Measurements from ENCODE around the gene VIPAS39.

Gene VIPAS39

DNA sequence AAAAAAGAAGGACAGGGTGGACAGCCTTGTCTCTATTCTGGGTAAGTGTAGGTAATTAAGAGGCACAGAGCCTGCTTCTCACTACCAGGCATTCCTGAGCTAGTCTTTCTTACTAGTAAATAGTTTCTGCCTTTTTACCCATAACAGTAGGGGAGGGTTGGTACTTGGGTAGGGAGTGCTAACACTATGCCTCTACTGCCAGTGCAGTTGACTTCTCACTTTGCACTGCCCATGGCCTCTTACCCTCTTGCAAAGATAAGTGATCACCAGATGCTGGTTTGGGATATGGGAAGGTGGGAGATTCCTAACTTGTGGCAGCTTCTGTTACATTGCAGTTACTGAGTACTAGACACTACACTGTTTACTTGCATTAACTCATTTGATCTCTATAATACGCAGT, 12.1 kb upstream of the VIPAS39 start:
- intact Hi-C loops (cut with DNase I; ENCODE audit: low total_unique reads): no loop called here
- H3K36me3 ChIP-seq: peaks cover 46 to 59% (median 50%) of the 10 kb centered on the region in 3 donors

DNA sequence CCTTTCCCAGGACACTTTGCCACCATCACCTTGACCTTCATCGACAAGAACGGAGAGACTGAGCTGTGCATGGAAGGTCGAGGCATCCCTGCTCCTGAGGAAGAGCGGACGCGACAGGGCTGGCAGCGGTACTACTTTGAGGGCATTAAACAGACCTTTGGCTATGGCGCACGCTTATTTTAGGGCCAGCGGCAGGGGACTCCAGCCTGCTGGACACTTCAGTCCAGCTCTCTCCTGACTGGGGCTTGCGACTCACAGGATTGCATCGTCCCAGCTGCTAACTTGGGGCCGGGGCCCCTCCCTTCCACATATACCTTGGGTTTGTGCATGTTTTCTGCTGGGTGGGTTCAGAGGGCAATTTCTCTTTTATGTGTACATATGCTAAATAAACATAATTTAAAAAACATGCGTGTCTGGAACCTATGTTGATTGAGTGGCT, 11.7 kb upstream of the VIPAS39 start:
- H3K27me3 ChIP-seq: no peaks in the 10 kb centered on the region
- peaks cover 51 to 64% (median 55%) of the 10 kb centered on the region in 3 donors for H3K36me3 ChIP-seq
- H3K27ac ChIP-seq: no peak overlapping the region
- intact Hi-C loops (cut with DNase I; ENCODE audit: low total_unique reads): no loop called here
- no peaks in the 10 kb centered on the region for H3K9me3 ChIP-seq
- H3K4me1 ChIP-seq: no peaks in the 10 kb centered on the region
- no peak for DNase-seq
- TF ChIP-seq, protein P1, sequence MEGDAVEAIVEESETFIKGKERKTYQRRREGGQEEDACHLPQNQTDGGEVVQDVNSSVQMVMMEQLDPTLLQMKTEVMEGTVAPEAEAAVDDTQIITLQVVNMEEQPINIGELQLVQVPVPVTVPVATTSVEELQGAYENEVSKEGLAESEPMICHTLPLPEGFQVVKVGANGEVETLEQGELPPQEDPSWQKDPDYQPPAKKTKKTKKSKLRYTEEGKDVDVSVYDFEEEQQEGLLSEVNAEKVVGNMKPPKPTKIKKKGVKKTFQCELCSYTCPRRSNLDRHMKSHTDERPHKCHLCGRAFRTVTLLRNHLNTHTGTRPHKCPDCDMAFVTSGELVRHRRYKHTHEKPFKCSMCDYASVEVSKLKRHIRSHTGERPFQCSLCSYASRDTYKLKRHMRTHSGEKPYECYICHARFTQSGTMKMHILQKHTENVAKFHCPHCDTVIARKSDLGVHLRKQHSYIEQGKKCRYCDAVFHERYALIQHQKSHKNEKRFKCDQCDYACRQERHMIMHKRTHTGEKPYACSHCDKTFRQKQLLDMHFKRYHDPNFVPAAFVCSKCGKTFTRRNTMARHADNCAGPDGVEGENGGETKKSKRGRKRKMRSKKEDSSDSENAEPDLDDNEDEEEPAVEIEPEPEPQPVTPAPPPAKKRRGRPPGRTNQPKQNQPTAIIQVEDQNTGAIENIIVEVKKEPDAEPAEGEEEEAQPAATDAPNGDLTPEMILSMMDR (IDR thresholded peaks at IDR 0.05): no peak
- no peak overlapping the region for H3K4me3 ChIP-seq

More for the DNA sequence above, 12.1 kb upstream of the VIPAS39 start:
- no peak for DNase-seq
- Histone ChIP-seq H3K27me3 (no peaks in the 10 kb centered on the region), H3K27ac (no peak overlapping the region), H3K4me3 (no peak overlapping the region), H3K4me1 (no peaks in the 10 kb centered on the region), H3K9me3 (no peaks in the 10 kb centered on the region)
- TF ChIP-seq, protein P1 (IDR thresholded peaks at IDR 0.05): no peak

DNA sequence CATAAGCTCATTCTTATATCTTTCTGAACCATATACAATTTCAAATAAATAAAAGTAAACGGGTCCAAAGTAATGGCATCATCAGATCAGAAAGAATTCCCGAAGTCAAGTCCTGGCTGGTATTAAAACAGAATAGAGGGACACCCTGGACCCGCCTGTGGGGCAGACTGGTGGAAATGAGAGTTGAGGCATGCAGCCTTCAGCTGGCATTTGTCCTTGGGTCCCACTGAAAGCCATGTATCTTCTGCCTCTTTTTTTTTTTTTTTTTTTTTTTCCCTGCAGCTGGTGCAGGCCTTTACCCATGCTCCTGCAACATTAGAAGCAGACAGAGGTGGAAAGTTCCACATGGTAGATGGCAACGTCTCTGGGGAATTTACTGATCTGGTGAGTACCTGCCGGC, 10.4 kb upstream of the VIPAS39 start:
- TF ChIP-seq, protein P1 (IDR thresholded peaks at IDR 0.05): no peak

DNA sequence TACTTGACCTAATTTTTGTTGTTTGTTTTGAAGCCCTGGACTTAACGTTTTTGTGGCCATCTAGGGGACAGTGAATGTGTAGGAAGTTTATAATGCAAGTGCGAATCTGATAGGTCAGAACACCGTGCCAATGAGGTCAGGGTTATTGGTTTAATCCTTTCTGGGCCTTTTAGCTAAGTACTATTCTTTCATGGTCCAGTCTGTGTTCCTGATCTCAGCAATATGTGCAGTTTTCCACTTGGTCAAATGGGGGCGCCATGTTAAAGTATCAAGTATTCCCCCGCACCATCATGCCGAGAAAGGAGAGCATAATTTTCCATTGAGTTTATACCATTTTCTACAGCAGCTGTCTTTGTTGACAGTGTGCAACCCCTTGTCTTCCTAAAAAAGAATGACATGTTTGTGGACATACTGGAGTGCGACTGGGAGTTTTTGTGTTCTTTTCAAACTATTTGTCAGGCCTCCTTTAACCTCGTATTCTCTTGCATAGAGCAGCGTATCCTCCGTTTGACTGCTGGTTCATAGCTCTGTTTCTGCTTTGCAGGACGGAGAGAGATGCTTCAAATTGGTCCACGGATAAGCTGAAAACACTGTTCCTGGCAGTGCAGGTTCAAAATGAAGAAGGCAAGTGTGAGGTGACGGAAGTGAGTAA, 1.8 kb upstream of the VIPAS39 start:
- H3K4me1 ChIP-seq: peaks cover 0 to 31% (median 21%) of the 10 kb centered on the region in 4 donors
- H3K36me3 ChIP-seq: peaks cover 42 to 46% (median 46%) of the 10 kb centered on the region in 3 donors
- TF ChIP-seq, protein P1 (IDR thresholded peaks at IDR 0.05): peak; percentile 31 to 39
- peak overlapping the region; percentile 89 for H3K4me3 ChIP-seq
- H3K27ac ChIP-seq: peak overlapping the region in 1 of 2 donors; percentile 94
- peak in 1 of 2 donors; percentile 77 for DNase-seq
- H3K9me3 ChIP-seq: no peaks in the 10 kb centered on the region
- intact Hi-C loops (cut with DNase I; ENCODE audit: low total_unique reads): loop anchor here (5.0 kb wide), 2 partner anchors 98 to 248 kb away; partner anchors contain the start of genes ALKBH1 and SLIRP
- no peaks in the 10 kb centered on the region for H3K27me3 ChIP-seq

More for the DNA sequence above, 10.4 kb upstream of the VIPAS39 start:
- intact Hi-C loops (cut with DNase I; ENCODE audit: low total_unique reads): no loop called here
- no peaks in the 10 kb centered on the region for H3K27me3 ChIP-seq
- no peaks in the 10 kb centered on the region for H3K4me1 ChIP-seq
- H3K36me3 ChIP-seq: peaks cover 64 to 77% (median 67%) of the 10 kb centered on the region in 3 donors
- no peaks in the 10 kb centered on the region for H3K9me3 ChIP-seq
- DNase-seq: no peak
- H3K4me3 ChIP-seq: no peak overlapping the region
- no peak overlapping the region for H3K27ac ChIP-seq

DNA sequence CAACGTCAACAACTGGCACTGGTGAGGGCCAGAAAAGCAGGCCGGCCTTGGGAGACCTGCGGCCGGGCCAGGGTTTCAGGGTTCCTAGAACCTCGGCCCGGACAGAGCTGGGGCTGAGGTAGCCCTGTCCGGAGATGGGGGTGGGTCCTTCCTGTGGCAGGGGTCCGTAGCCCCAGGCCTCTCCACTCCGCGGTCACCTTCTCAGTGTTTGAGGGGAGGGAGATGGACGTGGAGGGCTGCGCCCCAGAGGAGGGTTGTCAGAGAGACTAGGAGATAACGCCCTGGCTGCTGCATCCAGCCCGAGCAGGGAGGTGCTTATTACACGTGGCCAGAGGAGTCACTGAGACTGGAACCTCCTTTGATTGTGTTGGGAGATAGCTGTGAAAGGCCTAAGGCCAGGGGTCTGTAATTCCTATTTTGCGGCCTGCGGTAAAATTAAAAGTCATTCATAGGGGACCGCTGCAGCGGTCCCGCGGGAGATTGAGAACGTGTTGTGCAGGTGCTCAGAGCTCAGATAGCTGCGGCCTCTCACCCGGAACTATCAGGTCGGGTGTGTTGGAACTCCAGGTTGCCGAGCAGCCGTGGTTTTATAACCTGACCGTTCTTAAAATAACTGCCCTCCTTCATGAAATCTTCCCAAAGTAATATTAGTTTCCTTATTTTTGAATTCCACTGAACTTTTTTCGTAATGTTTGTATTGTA, 999 bp upstream of the VIPAS39 start:
- intact Hi-C loops (cut with DNase I; ENCODE audit: low total_unique reads): loop anchor here (5.0 kb wide), 2 partner anchors 99 to 249 kb away; partner anchors contain the start of genes ALKBH1 and SLIRP
- H3K27ac ChIP-seq: peak overlapping the region; percentile 92 to 94
- peaks cover 0 to 31% (median 21%) of the 10 kb centered on the region in 4 donors for H3K4me1 ChIP-seq
- TF ChIP-seq, protein P1 (IDR thresholded peaks at IDR 0.05): no peak
- no peaks in the 10 kb centered on the region for H3K27me3 ChIP-seq
- peak overlapping the region; percentile 89 for H3K4me3 ChIP-seq
- no peak for DNase-seq
- peaks cover 34 to 38% (median 38%) of the 10 kb centered on the region in 3 donors for H3K36me3 ChIP-seq
- H3K9me3 ChIP-seq: no peaks in the 10 kb centered on the region
